K562 (cell line): ENCODE results near the gene PRDX2. TPM values are rescaled to one million over a fixed set of nuclear protein-coding genes. Genes with fewer than 3 reads are reported as not detected.

Experiments used
- ATAC-seq: fragments of 200-7000 bp; cut with Tn5 transposase; 3 replicates; pipeline ENCODE4 v1.9.1; 2020; ENCODE audit warnings: moderate library complexity
- BruUV-seq: library from RNA; stranded (reverse); fragments of 400-500 nt; replicated peaks from 2 replicates; lab custom pipeline; 2021; lab: Mats Ljungman, UMichigan
- CTCF ChIA-PET: fragments of 300-600 bp; formaldehyde crosslinking; extraction: SDS; loops from one replicate; lab custom pipeline; 2021; ENCODE audit warnings: low intra/inter-chr PET ratio; lab: Yijun Ruan, JAX
- POLR2A ChIA-PET: fragments of 300-600, 350-650 bp; sonication (Branson Sonifier 250); formaldehyde crosslinking; extraction: SDS; loops from one replicate; lab custom pipeline; 2021; ENCODE audit warnings: antibody characterized with exemption, inconsistent platforms; lab: Yijun Ruan, JAX
- DNase-seq, 4 experiments: peaks; one replicate each; pipeline versions ENCODE4 v3.0.0 to v3.0.0-alpha.2; 2011 to 2018; ENCODE audit warnings: low spot score in 3 of 4, mixed read lengths in 3 of 4; ENCODE audit errors: extremely low read depth in 1 of 4
- FAIRE-seq: peaks from 2 replicates; lab custom pipeline; 2011; peaks lifted over from hg19 to GRCh38; lab: Jason Lieb, UNC
- H2AFZ ChIP-seq: 2 replicates; pipeline ENCODE4 v1.6.0; 2011; ENCODE audit warnings: low read depth, low read length, control low read depth, inconsistent platforms
- H3K27ac ChIP-seq: fragments of 200-600 bp; 3 replicates; pipeline ENCODE4 v1.8.0; 2011; ENCODE audit warnings: low read depth, mild to moderate bottlenecking, control low read depth, inconsistent platforms, low read length, moderate library complexity, mixed read lengths; ENCODE audit errors: extremely low read depth
- H3K27me3 ChIP-seq, 2 experiments: fragments of 300-600 bp in 1 of 2; 2 replicates in 1 of 2; 3 replicates in 1 of 2; pipeline versions ENCODE4 v1.6.0 to v1.8.0; 2011; ENCODE audit warnings: inconsistent platforms in 2 of 2, low read length in 2 of 2, mild to moderate bottlenecking in 1 of 2, mixed read lengths in 1 of 2, moderate library complexity in 1 of 2; ENCODE audit not compliant: control insufficient read depth in 2 of 2, insufficient read depth in 2 of 2
- H3K36me3 ChIP-seq: fragments of 300-600 bp; 3 replicates; pipeline ENCODE4 v1.8.0; 2011; ENCODE audit warnings: mild to moderate bottlenecking, low read length, inconsistent platforms; ENCODE audit not compliant: control insufficient read depth, insufficient read depth
- H3K4me1 ChIP-seq, 2 experiments: fragments of 200-600 bp in 1 of 2; replicated peaks in 1 of 2; 2 replicates in 1 of 2; 3 replicates in 1 of 2; pipeline versions ENCODE4 v1.5.1 to v1.8.0; 2011; ENCODE audit warnings: inconsistent platforms in 2 of 2, low read length in 2 of 2, mild to moderate bottlenecking in 1 of 2, mixed read lengths in 1 of 2, moderate library complexity in 1 of 2; ENCODE audit not compliant: control insufficient read depth in 2 of 2, insufficient read depth in 2 of 2
- H3K4me2 ChIP-seq: 2 replicates; pipeline ENCODE4 v1.6.1; 2011; ENCODE audit warnings: low read length, control low read depth, inconsistent platforms, mixed read lengths; ENCODE audit not compliant: insufficient read depth
- H3K4me3 ChIP-seq: fragments of 200-600 bp; sonication (generic), shearing (Covaris generic); 2 replicates; pipeline ENCODE4 v1.5.1; 2016; ENCODE audit warnings: control low read depth, inconsistent platforms
- H3K79me2 ChIP-seq: fragments of 200-600 bp; 3 replicates; pipeline ENCODE4 v1.8.0; 2011; ENCODE audit warnings: low read length, inconsistent platforms; ENCODE audit not compliant: control insufficient read depth, insufficient read depth
- H3K9ac ChIP-seq, 2 experiments: 2 replicates each; pipeline versions ENCODE4 v1.6.0 to v1.6.1; 2011; ENCODE audit warnings: low read depth in 2 of 2, low read length in 2 of 2, control low read depth in 1 of 2, inconsistent platforms in 1 of 2, mild to moderate bottlenecking in 1 of 2, mixed read lengths in 1 of 2; ENCODE audit not compliant: insufficient read depth in 1 of 2
- H3K9me1 ChIP-seq: one replicate; pipeline ENCODE4 v1.6.0; 2011; ENCODE audit warnings: inconsistent platforms, mild to moderate bottlenecking, low read length, moderate library complexity; ENCODE audit not compliant: control insufficient read depth, insufficient read depth
- H3K9me3 ChIP-seq: replicated peaks from 2 replicates; pipeline ENCODE4 v1.5.1; 2011; ENCODE audit warnings: low read depth, low read length, inconsistent platforms; ENCODE audit not compliant: control insufficient read depth, insufficient read depth
- H4K20me1 ChIP-seq: replicated peaks from 2 replicates; pipeline ENCODE4 v1.6.1; 2011; ENCODE audit warnings: low read length, inconsistent platforms, mixed read lengths; ENCODE audit not compliant: control insufficient read depth, insufficient read depth
- ELK1 ChIP-seq: sonication (generic); formaldehyde crosslinking; IDR thresholded peaks from 2 replicates; pipeline ENCODE4 v1.8.1; 2022; ENCODE audit warnings: missing genetic modification reagents
- EP300 ChIP-seq: IDR thresholded peaks from 2 replicates; pipeline ENCODE4 v1.6.1; 2012; ENCODE audit warnings: low read length, improper control_type of control experiment
- FOSL1 ChIP-seq: fragments of 200-800 bp; sonication (Bioruptor generic); conservative IDR thresholded peaks from 2 replicates; pipeline ENCODE4 v1.6.1; 2016; ENCODE audit warnings: missing genetic modification characterization, missing compliant biosample characterization
- HMGXB4 ChIP-seq: sonication (generic); formaldehyde crosslinking; IDR thresholded peaks from 2 replicates; pipeline ENCODE4 v1.8.1; 2023; ENCODE audit warnings: mild to moderate bottlenecking, missing genetic modification reagents
- PCBP1 ChIP-seq: fragments of 200-400 bp; formaldehyde crosslinking; IDR thresholded peaks from 2 replicates; pipeline ENCODE4 v1.6.1; 2018; ENCODE audit warnings: mild to moderate bottlenecking, low read depth, low read length; ENCODE audit not compliant: poor library complexity, severe bottlenecking
- PKNOX1 ChIP-seq: fragments of 450-650 bp; IDR thresholded peaks from 2 replicates; pipeline ENCODE4 v1.6.1; 2016
- PURB ChIP-seq: sonication (generic); formaldehyde crosslinking; IDR thresholded peaks from 2 replicates; pipeline ENCODE4 v1.9.0; 2021; ENCODE audit warnings: low read depth, mild to moderate bottlenecking, missing genetic modification reagents
- SNIP1 ChIP-seq: fragments of 450-650 bp; IDR thresholded peaks from 2 replicates; pipeline ENCODE4 v1.7.1; 2017; ENCODE audit warnings: low read depth, mild to moderate bottlenecking
- SOX6 ChIP-seq: fragments of 450-650 bp; IDR thresholded peaks from 2 replicates; pipeline ENCODE4 v1.6.1; 2014; ENCODE audit warnings: mild to moderate bottlenecking
- USF2 ChIP-seq: sonication (generic); formaldehyde crosslinking; IDR thresholded peaks from 2 replicates; pipeline ENCODE4 v1.5.0; 2020; ENCODE audit warnings: missing genetic modification reagents
- WHSC1 ChIP-seq: IDR thresholded peaks from one replicate; pipeline ENCODE4 v1.6.1; 2012; ENCODE audit warnings: low read length, control low read depth, inconsistent platforms
- ZBTB12 ChIP-seq: fragments of 250-450 bp; sonication (Bioruptor Pico); IDR thresholded peaks from 2 replicates; pipeline ENCODE4 v1.4.0; 2020
- WGBS: fragments of 100-300 bp; shearing (Covaris generic); methylation state at CpG from one replicate; pipeline ENCODE4 v1.1.6; 2016; ENCODE audit warnings: low coverage, mixed read lengths; ENCODE audit not compliant: insufficient coverage; ENCODE audit errors: missing lambda C conversion rate; 5-methylcytosine and 5-hydroxymethylcytosine counted together
- in situ Hi-C: fragments of 300-500 bp; cut with MboI; formaldehyde crosslinking; loops from 4 replicates; pipeline ENCODE4 v1.15.0; 2018; ENCODE audit warnings: inconsistent platforms, mixed read lengths
- intact Hi-C: fragments of 100-400 bp; cut with micrococcal nuclease; formaldehyde crosslinking; loops from 2 replicates; pipeline ENCODE4 v1.14.2; 2022
- polyA plus RNA-seq, 8 experiments: library from polyadenylated mRNA; depleted of rRNA in 4 of 8; stranded (reverse) in 5 of 8; unstranded in 3 of 8; fragments of >200 nt; fragmentation: Nextera tagmentation in 2 of 8; fragmentation: Illumina TruSeq in 1 of 8; extraction: Ambion mirVana in 2 of 8; extraction: Trizol in 1 of 8; gene quantifications; 2 replicates each; pipeline versions ENCODE4 v1.2.1 to v1.2.3, GENCODE V29; 2011 to 2014; ENCODE audit warnings: inconsistent platforms in 1 of 8, missing spikeins in 1 of 8
- total RNA-seq, 7 experiments: library from RNA; depleted of rRNA in 6 of 7; stranded (reverse); fragments of >200 nt in 6 of 7; fragmentation: Illumina TruSeq in 2 of 7; extraction: Trizol in 2 of 7; gene quantifications; 2 replicates each; pipeline versions ENCODE4 v1.2.1 to v1.2.3, GENCODE V29; 2011 to 2021; ENCODE audit warnings: low replicate concordance in 1 of 7

The PRDX2 gene
- total and polyA plus RNA-seq, 9 of the 15 experiments (the other 6 are each of a cell fraction or from before 2014, with no cell fraction given) = 206 to 1,183 (median 415) TPM

- H3K79me2 ChIP-seq = peaks cover 36% of the 10 kb centered on the region
- H3K4me3 ChIP-seq = peak overlapping the region; percentile 83
- H3K27ac ChIP-seq = peak overlapping the region; percentile 89
- CTCF ChIA-PET = interaction anchor here (0.6 to 1.3 kb wide), 3 partner anchors 10 to 423 kb away, joined by 4 to 8 read pairs (median 4); partner anchors contain the start of gene HOOK2
- POLR2A ChIA-PET = interaction anchor here (0.5 to 3.6 kb wide), 25 partner anchors 9 to 1379 kb away, joined by 3 to 44 read pairs (median 4); partner anchors contain the start of genes BEST2, DHPS, GADD45GIP1 and GET3
- in situ Hi-C loops (no loop called here), intact Hi-C loops (loop anchor here (10.0 kb wide), 1 partner anchor 229 kb away; no protein-coding TSS in a partner anchor)
- BruUV-seq = no TSS peak
- peak; percentile 80 for FAIRE-seq
- peak; percentile 79 to 95 (median 86) for DNase-seq
- H3K9me3 ChIP-seq = no peaks in the 10 kb centered on the region
- peaks cover 9% of the 10 kb centered on the region; the same call in 2 of the 3 replicates for H3K36me3 ChIP-seq
- peaks cover 33 to 71% of the 10 kb centered on the region in 2 experiments for H3K4me1 ChIP-seq
- peak overlapping the region; percentile 96 for H3K4me2 ChIP-seq
- H3K9me1 ChIP-seq = no peaks in the 10 kb centered on the region
- H3K9ac ChIP-seq = peak overlapping the region; percentile 89 to 97
- peak; percentile 49 for ATAC-seq
- H4K20me1 ChIP-seq = peaks cover 13% of the 10 kb centered on the region; the same call in 1 of the 2 replicates
- H2AFZ ChIP-seq = no peak overlapping the region
- WGBS = 2% methylated on average over 30 of the region's 81 CpGs
- no peaks in the 10 kb centered on the region for H3K27me3 ChIP-seq
- peak; percentile 68; the same call in 1 of the 2 replicates for TF ChIP-seq FOSL1 (tag)
- peak; percentile 30; the same call in 1 of the 2 replicates for TF ChIP-seq EP300
- 0 out of 2 replicates have a peak, but pooled peaks have one; percentile 8 for TF ChIP-seq SOX6
- peak; percentile 100 for TF ChIP-seq ELK1 (CRISPR knock-in tag)
- TF ChIP-seq PKNOX1 = no peak
- TF ChIP-seq PCBP1 = peak; percentile 94
- TF ChIP-seq PURB = no peak
- TF ChIP-seq ZBTB12 (CRISPR knock-in tag) = peak; percentile 80
- TF ChIP-seq SNIP1 = no peak
- TF ChIP-seq HMGXB4 (CRISPR knock-in tag) = no peak
- no peak for TF ChIP-seq USF2 (CRISPR knock-in tag)
- no peak for TF ChIP-seq WHSC1
These were observed 8.1 kb downstream of the PRDX2 start for GRCh38 chr19:12793290-12794195.
